IPS-20b (cell line): ENCODE results near the gene TRIM39.

Experiments used
- H3K27ac ChIP-seq: one replicate; pipeline ENCODE4 v1.5.1; 2013; ENCODE audit warnings: low read length
- H3K27me3 ChIP-seq: 2 replicates; pipeline ENCODE4 v1.6.1; 2013; ENCODE audit warnings: mild to moderate bottlenecking, low read length, inconsistent platforms; ENCODE audit not compliant: insufficient read depth
- H3K36me3 ChIP-seq: 2 replicates; pipeline ENCODE4 v1.6.1; 2013; ENCODE audit warnings: low read depth, mild to moderate bottlenecking, inconsistent platforms, low read length, moderate library complexity; ENCODE audit not compliant: insufficient read depth
- H3K4me1 ChIP-seq: 2 replicates; pipeline ENCODE4 v1.6.1; 2013; ENCODE audit warnings: mild to moderate bottlenecking, control low read depth, inconsistent platforms, low read length, moderate library complexity; ENCODE audit not compliant: insufficient read depth
- H3K4me3 ChIP-seq: 2 replicates; pipeline ENCODE4 v1.5.1; 2013; ENCODE audit warnings: mild to moderate bottlenecking, low read length, inconsistent platforms
- H3K9ac ChIP-seq: 2 replicates; pipeline ENCODE4 v1.6.1; 2013; ENCODE audit warnings: low read depth, mild to moderate bottlenecking, inconsistent platforms, low read length, moderate library complexity
- H3K9me3 ChIP-seq: 2 replicates; pipeline ENCODE4 v1.6.1; 2013; ENCODE audit warnings: mild to moderate bottlenecking, low read depth, low read length, inconsistent platforms; ENCODE audit not compliant: insufficient read depth

Gene TRIM39

GRCh38 chr6:30331981-30332380 is 5.3 kb downstream of the TRIM39 start:
- no peaks in the 10 kb centered on the region for H3K9me3 ChIP-seq
- no peak overlapping the region for H3K9ac ChIP-seq
- no peaks in the 10 kb centered on the region for H3K27me3 ChIP-seq
- peaks cover 79% of the 10 kb centered on the region for H3K36me3 ChIP-seq
- no peak overlapping the region for H3K4me3 ChIP-seq
- H3K4me1 ChIP-seq, result no peaks in the 10 kb centered on the region
- H3K27ac ChIP-seq, result no peak overlapping the region

- Histone ChIP-seq H3K27ac (no peak overlapping the region), H3K4me1 (no peaks in the 10 kb centered on the region), H3K36me3 (peaks cover 94% of the 10 kb centered on the region), H3K27me3 (no peaks in the 10 kb centered on the region), H3K4me3 (no peak overlapping the region), H3K9ac (no peak overlapping the region), H3K9me3 (no peaks in the 10 kb centered on the region)
Observed at GRCh38 chr6:30334075-30334783, 7.5 kb downstream of the TRIM39 start.

GRCh38 chr6:30340589-30341054 is 13.9 kb downstream of the TRIM39 start:
- Histone ChIP-seq H3K9me3 (no peaks in the 10 kb centered on the region), H3K27me3 (no peaks in the 10 kb centered on the region), H3K27ac (no peak overlapping the region), H3K4me1 (no peaks in the 10 kb centered on the region), H3K36me3 (peaks cover 64% of the 10 kb centered on the region), H3K9ac (no peak overlapping the region), H3K4me3 (no peak overlapping the region)

- no peak overlapping the region for H3K9ac ChIP-seq
- H3K4me3 ChIP-seq, result no peak overlapping the region
- no peaks in the 10 kb centered on the region for H3K27me3 ChIP-seq
- no peak overlapping the region for H3K27ac ChIP-seq
- H3K9me3 ChIP-seq, result no peaks in the 10 kb centered on the region
- peaks cover 59% of the 10 kb centered on the region for H3K36me3 ChIP-seq
- H3K4me1 ChIP-seq, result 0 out of 2 replicates have a peak, but pooled peaks cover 3% of the 10 kb centered on the region
Observed at GRCh38 chr6:30341218-30341617, 14.5 kb downstream of the TRIM39 start.

GRCh38 chr6:30341728-30342127 is 15.0 kb downstream of the TRIM39 start:
- 0 out of 2 replicates have a peak, but pooled peaks cover 3% of the 10 kb centered on the region for H3K4me1 ChIP-seq
- peaks cover 59% of the 10 kb centered on the region for H3K36me3 ChIP-seq
- H3K9ac ChIP-seq, result no peak overlapping the region

GRCh38 chr6:30344191-30344867 is 17.6 kb downstream of the TRIM39 start:
- H3K36me3 ChIP-seq, result peaks cover 43% of the 10 kb centered on the region
- 0 out of 2 replicates have a peak, but pooled peaks cover 3% of the 10 kb centered on the region for H3K4me1 ChIP-seq
- no peak overlapping the region for H3K9ac ChIP-seq
- H3K9me3 ChIP-seq, result no peaks in the 10 kb centered on the region
- H3K27me3 ChIP-seq, result no peaks in the 10 kb centered on the region
- H3K4me3 ChIP-seq, result peak overlapping the region; percentile 86; the same call in 1 of the 2 replicates
- no peak overlapping the region for H3K27ac ChIP-seq

More at GRCh38 chr6:30341728-30342127, 15.0 kb downstream of the TRIM39 start:
- H3K4me3 ChIP-seq, result no peak overlapping the region
- no peak overlapping the region for H3K27ac ChIP-seq
- no peaks in the 10 kb centered on the region for H3K9me3 ChIP-seq
- H3K27me3 ChIP-seq, result no peaks in the 10 kb centered on the region

- Histone ChIP-seq H3K4me1 (0 out of 2 replicates have a peak, but pooled peaks cover 3% of the 10 kb centered on the region), H3K9me3 (no peaks in the 10 kb centered on the region), H3K9ac (peak within 1 kb of the TSS; percentile 91; the same call in 1 of the 2 replicates), H3K36me3 (peaks cover 35% of the 10 kb centered on the region), H3K27ac (peak within 1 kb of the TSS; percentile 87), H3K4me3 (peak within 1 kb of the TSS; percentile 86), H3K27me3 (no peaks in the 10 kb centered on the region)
Observed at GRCh38 chr6:30344868-30345671, 18.3 kb downstream of the TRIM39 start, which contains the start of gene RPP21. TSS of gene RPP21 (plus strand) at chr6:30345156. CDS start at chr6:30345172, 16 bp downstream.

GRCh38 chr6:30345852-30346251 is 19.1 kb downstream of the TRIM39 start:
- H3K36me3 ChIP-seq, result peaks cover 28% of the 10 kb centered on the region
- 0 out of 2 replicates have a peak, but pooled peaks cover 3% of the 10 kb centered on the region for H3K4me1 ChIP-seq
- H3K4me3 ChIP-seq, result peak overlapping the region; percentile 86
- no peak overlapping the region for H3K27ac ChIP-seq
- H3K9me3 ChIP-seq, result no peaks in the 10 kb centered on the region
- peak overlapping the region; percentile 91; the same call in 1 of the 2 replicates for H3K9ac ChIP-seq
- H3K27me3 ChIP-seq, result no peaks in the 10 kb centered on the region

GRCh38 chr6:30348957-30349356 is 22.2 kb downstream of the TRIM39 start:
- Histone ChIP-seq H3K27me3 (no peaks in the 10 kb centered on the region), H3K9me3 (no peaks in the 10 kb centered on the region), H3K27ac (no peak overlapping the region), H3K4me3 (no peak overlapping the region), H3K36me3 (peaks cover 13% of the 10 kb centered on the region), H3K9ac (no peak overlapping the region), H3K4me1 (0 out of 2 replicates have a peak, but pooled peaks cover 3% of the 10 kb centered on the region)

GRCh38 chr6:30349421-30350177 is 22.9 kb downstream of the TRIM39 start:
- no peak overlapping the region for H3K4me3 ChIP-seq
- no peak overlapping the region for H3K27ac ChIP-seq
- no peak overlapping the region for H3K9ac ChIP-seq
- no peaks in the 10 kb centered on the region for H3K27me3 ChIP-seq
- H3K36me3 ChIP-seq, result peaks cover 13% of the 10 kb centered on the region
- 0 out of 2 replicates have a peak, but pooled peaks cover 3% of the 10 kb centered on the region for H3K4me1 ChIP-seq
- H3K9me3 ChIP-seq, result no peaks in the 10 kb centered on the region

- no peak overlapping the region for H3K9ac ChIP-seq
Observed at GRCh38 chr6:30350524-30350923, 23.8 kb downstream of the TRIM39 start.

More at GRCh38 chr6:30350524-30350923, 23.8 kb downstream of the TRIM39 start:
- Histone ChIP-seq H3K9me3 (no peaks in the 10 kb centered on the region), H3K4me3 (no peak overlapping the region), H3K27me3 (no peaks in the 10 kb centered on the region), H3K4me1 (0 out of 2 replicates have a peak, but pooled peaks cover 3% of the 10 kb centered on the region), H3K36me3 (peaks cover 13% of the 10 kb centered on the region), H3K27ac (no peak overlapping the region)
